GM19193 (cell line): ENCODE data around the gene PRPSAP1.

ENCODE experiments used
- POLR2A ChIP-seq: IDR thresholded peaks from 4 replicates; pipeline ENCODE4 v1.6.1; 2011; ENCODE audit not compliant: insufficient read depth, insufficient read length; ENCODE audit errors: extremely low read depth

Gene PRPSAP1

GRCh38 chr17:76354747-76355310 lies 1.1 kb upstream of the PRPSAP1 start:
- no peak for TF ChIP-seq POLR2A

DNA sequence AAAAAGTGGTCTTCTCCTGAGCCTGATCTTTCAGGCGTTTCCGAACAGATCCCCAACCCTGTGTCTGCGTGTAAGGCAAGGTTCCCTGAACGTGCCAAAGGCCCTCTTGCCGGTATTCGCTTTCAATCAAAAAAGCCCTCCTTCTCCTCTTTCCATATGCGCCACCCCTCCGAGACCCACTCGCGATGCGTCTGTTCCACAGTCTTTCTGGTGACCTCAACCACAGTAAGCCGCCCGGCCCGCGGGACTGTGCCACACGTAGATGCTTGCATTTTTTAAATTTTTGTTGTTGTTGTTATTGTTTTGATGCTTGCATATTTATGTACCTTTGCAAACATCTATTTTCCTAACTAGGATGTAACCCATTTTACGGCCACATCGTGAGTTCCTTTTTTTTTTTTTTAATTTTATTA lies 607 bp upstream of the PRPSAP1 start:
- no peak for TF ChIP-seq POLR2A

- TF ChIP-seq POLR2A = no peak
Measured at GRCh38 chr17:76353004-76353598, 615 bp downstream of the PRPSAP1 start.

DNA sequence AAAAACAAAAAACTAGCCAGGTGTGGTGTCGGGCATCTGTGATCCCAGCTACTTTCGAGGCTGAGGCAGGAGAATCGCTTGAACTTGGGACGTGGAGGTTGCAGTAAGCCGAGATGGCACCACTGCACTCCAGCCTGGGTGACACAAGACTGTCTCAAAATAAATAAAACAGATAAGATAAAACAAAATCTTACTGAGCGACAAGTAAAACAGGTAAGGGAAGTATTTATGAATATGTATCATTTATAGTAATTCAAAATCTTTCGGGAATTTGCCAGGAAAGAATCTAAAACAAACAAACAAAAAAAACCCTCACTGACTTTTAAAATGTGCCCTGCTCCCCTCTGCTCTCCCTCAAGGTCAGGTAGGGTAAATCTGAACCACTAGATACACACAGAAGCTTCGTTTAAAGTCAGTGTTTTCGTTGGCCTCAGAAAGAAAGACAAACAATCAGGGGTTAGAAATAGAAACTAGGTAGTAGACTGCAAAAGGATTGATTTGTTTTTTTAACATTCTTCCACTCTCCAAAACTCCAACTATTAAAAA lies 2.1 kb downstream of the PRPSAP1 start:
- no peak for TF ChIP-seq POLR2A

DNA sequence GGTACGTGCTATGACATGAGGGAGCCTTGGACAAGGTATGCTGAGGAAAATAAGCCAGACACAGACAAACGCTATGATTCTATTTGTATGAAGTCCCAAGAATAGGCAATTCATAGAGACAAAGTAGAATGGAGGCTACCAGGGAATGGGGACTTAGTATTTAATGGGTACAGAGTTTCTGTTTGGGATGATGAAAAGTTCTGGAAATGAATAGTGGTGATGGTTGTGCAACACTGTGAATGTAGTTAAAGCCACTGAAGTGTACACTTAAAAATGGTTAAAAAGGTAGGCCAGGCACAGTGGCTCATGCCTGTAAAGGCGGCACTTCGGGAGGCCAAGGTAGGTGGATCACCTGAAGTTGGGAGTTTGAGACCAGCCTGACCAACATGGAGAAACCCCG lies 3.3 kb downstream of the PRPSAP1 start:
- no peak for TF ChIP-seq POLR2A

DNA sequence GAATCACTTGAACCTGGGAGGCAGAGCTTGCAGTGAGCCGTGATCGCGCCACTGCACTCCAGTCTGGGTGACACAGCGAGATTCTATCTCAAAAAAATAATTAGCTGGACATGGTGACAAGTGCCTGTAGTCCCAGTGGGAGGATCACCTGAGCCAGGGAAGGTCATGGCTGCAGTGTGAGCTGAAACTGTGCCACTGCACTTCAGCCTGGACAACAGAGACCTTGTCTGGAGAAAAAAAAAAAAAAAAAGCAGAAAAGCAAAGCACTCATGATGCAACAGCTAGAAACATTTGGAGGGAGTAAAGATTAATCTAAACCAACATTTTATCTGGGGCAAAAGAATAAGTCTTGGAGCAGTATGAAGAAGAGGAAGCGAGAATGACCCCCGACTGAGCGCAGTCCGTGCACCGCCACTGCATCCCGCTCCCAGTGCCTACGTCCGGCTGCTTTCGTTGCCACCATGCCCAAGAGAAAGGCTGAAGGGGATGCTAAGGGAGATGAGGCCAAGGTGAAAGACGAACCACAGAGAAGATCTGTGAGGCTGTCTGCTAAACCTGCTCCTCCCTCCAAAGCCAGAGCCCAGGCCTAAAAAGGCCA lies 8.2 kb downstream of the PRPSAP1 start:
- TF ChIP-seq POLR2A = no peak

- TF ChIP-seq POLR2A = no peak
Measured at GRCh38 chr17:76343106-76343505, 10.6 kb downstream of the PRPSAP1 start.

DNA sequence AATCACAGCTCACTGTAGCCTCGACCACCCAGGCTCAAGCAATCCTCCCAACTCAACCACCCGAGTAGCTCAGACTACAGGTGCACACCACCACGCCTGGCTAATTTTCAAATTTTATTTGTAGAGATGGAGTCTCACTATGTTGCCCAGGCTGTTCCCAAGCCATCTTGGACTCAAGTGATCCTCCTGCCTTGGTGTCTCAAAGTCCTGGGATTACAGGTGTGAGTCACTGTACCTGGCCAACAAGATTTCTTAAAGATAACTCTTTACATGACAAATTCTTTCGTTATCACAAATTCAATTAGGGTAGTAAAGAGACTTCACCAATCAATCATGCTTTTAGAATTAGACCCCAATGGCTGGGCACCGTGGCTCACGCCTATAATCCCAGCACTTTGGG lies 12.4 kb downstream of the PRPSAP1 start:
- no peak for TF ChIP-seq POLR2A

- TF ChIP-seq POLR2A = no peak
Measured at GRCh38 chr17:76337413-76337777, 16.3 kb downstream of the PRPSAP1 start.

GRCh38 chr17:76336756-76337412 lies 16.8 kb downstream of the PRPSAP1 start:
- no peak for TF ChIP-seq POLR2A

DNA sequence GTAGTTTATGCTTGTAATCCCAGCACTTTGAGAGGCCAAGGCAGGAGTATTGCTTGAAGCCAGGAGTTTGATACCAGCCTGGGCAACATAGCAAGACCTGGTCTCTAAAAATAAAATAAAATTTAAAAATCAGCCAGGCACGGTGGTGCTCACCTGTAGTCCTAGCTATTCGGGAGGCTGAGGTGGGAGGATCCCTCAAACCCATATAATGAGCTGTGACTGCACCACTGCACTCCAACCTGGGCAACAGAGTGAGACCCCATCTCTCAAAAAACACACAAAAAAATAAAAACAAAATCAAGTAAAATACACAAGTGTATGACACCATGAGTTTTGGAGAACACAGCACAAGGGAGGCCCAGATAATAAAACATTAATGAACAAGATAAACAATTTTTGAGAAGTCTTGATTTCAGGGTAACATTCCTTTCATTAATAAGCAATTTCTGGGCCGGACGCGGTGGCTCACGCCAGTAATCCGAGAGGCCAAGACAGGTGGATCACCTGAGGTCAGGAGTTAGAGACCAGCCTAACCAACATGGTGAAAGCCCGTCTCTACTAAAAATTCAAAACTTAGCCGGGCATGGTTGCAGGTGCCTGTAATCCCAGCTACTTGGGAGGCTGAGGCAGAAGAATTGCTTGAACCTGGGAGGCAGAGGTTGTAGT lies 17.9 kb downstream of the PRPSAP1 start:
- TF ChIP-seq POLR2A = no peak

DNA sequence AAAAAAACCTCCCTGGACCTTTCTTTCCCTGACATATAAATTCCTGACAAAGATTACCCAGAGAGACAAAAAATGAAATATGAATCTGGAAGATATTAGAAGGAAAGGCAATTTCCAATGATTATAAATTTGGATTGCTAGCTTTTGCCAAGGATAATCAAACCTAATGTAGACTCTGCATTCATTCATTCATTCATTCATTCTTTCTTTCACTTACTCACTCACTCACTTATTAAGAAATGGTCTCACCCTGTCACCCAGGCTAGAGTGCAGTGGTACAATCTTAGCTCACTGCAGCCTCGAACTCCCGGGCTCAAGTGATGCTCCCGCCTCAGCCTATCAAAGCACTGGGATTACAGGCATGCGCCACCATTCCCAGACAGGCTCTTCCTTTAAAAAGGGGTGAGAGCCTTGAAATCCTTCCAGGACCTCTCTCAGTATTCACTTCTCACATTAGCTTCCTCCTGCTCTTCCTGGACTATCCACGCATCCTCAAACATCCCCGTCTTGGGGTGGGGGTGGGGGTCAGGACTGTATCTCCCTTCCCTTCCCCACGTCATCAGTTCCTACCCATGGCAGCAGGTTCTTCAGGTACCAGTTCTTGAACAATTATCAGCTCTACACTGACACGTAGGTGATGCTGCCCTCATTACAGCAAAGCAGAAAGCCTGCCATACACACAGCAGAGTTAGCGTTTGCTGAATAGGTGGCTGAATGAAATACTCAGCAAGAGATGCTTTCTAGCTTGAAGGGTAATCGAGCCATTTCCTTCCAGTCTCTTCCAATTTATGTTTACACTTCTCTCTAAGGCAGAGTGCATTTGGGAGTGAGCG lies 19.8 kb downstream of the PRPSAP1 start:
- TF ChIP-seq POLR2A = no peak

DNA sequence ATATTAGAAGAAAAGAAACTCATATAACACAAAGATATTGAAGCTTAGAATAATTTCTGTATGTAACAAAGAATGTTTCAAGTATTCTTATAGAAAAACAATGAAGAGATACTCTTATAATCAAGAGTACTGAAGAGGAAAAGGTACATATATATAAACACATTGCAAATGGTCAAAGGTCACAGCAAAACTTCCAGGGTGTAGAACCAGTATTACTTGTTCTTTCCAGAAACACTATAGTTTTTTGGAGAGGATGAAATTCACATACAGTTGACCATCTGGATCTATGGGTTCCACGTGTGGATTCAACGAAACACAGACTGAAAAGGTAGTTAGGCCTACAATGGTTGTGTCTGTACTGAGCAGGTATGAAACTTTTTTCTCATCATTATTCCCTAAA lies 22.6 kb downstream of the PRPSAP1 start:
- no peak for TF ChIP-seq POLR2A

- TF ChIP-seq POLR2A = no peak
Measured at GRCh38 chr17:76329664-76330063, 24.1 kb downstream of the PRPSAP1 start.
